ENCODE measurements around the gene GNS. TPM values are rescaled to one million over a fixed set of nuclear protein-coding genes. Genes with fewer than 3 reads are reported as not detected.

Gene GNS
- total RNA-seq, 4 donors from 2014 or later: 41.9 to 56.5 (median 53.9) TPM

GRCh38 chr12:64743206-64743605 lies 16.0 kb downstream of the GNS start:
- H3K4me1 ChIP-seq: no peaks in the 10 kb centered on the region
- H3K27ac ChIP-seq: no peak overlapping the region
- H3K36me3 ChIP-seq: peaks cover 8 to 90% of the 10 kb centered on the region in 2 donors
- intact Hi-C loops (cut with DNase I; ENCODE audit: low total_unique reads): no loop called here
- no peaks in the 10 kb centered on the region for H3K27me3 ChIP-seq
- no peak for DNase-seq
- in situ Hi-C loops (cut with MboI; ENCODE audit: low sequenced_read_pairs in 4 of 4): no loop called here
- TF ChIP-seq POLR2A (IDR thresholded peaks at IDR 0.05) (no peak), CTCF (IDR thresholded peaks at IDR 0.05 in 4 of 5, conservative IDR thresholded peaks at IDR 0.05 in 1 of 5) (no peak)
- no peak overlapping the region for H3K4me3 ChIP-seq
- no peak for ATAC-seq
- H3K9me3 ChIP-seq: no peaks in the 10 kb centered on the region

GRCh38 chr12:64742416-64742815 lies 16.8 kb downstream of the GNS start:
- no peaks in the 10 kb centered on the region for H3K4me1 ChIP-seq
- ATAC-seq: no peak

DNA sequence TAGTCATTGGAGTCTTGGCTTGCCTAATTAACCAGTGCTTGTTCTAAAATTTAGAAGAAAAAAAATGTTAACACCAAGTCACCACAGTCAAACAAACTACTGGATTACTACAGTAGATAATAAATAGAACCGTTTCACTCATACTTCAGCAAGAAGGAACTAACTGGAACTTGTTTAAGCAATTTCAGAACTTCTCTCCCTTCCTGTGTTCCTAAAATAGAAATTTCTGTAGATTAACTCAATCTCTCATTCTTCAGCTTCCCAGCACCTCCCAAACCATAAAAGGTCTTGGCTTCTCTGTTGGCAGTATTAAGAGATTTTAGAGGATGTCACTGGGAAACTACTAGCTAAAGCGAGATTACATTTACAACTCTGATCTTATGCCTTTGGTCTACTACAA lies 18.6 kb downstream of the GNS start:
- peaks cover 11 to 96% of the 10 kb centered on the region in 2 donors for H3K36me3 ChIP-seq
- ATAC-seq (no peak), DNase-seq (no peak)
- TF ChIP-seq POLR2A (IDR thresholded peaks at IDR 0.05): no peak
- no peak for TF ChIP-seq CTCF (IDR thresholded peaks at IDR 0.05 in 4 of 5, conservative IDR thresholded peaks at IDR 0.05 in 1 of 5)
- no peak overlapping the region for H3K27ac ChIP-seq
- no peak overlapping the region for H3K4me3 ChIP-seq
- no peaks in the 10 kb centered on the region for H3K4me1 ChIP-seq
- intact Hi-C loops (cut with DNase I; ENCODE audit: low total_unique reads): no loop called here
- no peaks in the 10 kb centered on the region for H3K9me3 ChIP-seq
- no peaks in the 10 kb centered on the region for H3K27me3 ChIP-seq
- in situ Hi-C loops (cut with MboI; ENCODE audit: low sequenced_read_pairs in 4 of 4): no loop called here

More at GRCh38 chr12:64742416-64742815, 16.8 kb downstream of the GNS start:
- no peaks in the 10 kb centered on the region for H3K27me3 ChIP-seq
- intact Hi-C loops (cut with DNase I; ENCODE audit: low total_unique reads): no loop called here
- TF ChIP-seq POLR2A (IDR thresholded peaks at IDR 0.05): no peak
- TF ChIP-seq CTCF (IDR thresholded peaks at IDR 0.05 in 4 of 5, conservative IDR thresholded peaks at IDR 0.05 in 1 of 5): no peak
- in situ Hi-C loops (cut with MboI; ENCODE audit: low sequenced_read_pairs in 4 of 4): no loop called here
- no peak overlapping the region for H3K4me3 ChIP-seq
- H3K27ac ChIP-seq: no peak overlapping the region
- H3K9me3 ChIP-seq: no peaks in the 10 kb centered on the region
- peaks cover 9 to 90% of the 10 kb centered on the region in 2 donors for H3K36me3 ChIP-seq
- DNase-seq: no peak

- Histone ChIP-seq H3K27ac (no peak overlapping the region), H3K36me3 (peaks cover 11 to 97% of the 10 kb centered on the region in 2 donors)
- ATAC-seq: no peak
Observed at GRCh38 chr12:64739778-64740177, 19.4 kb downstream of the GNS start.

More at GRCh38 chr12:64739778-64740177, 19.4 kb downstream of the GNS start:
- H3K9me3 ChIP-seq: no peaks in the 10 kb centered on the region
- DNase-seq: no peak
- H3K27me3 ChIP-seq: no peaks in the 10 kb centered on the region
- TF ChIP-seq POLR2A (IDR thresholded peaks at IDR 0.05) (no peak), CTCF (IDR thresholded peaks at IDR 0.05 in 4 of 5, conservative IDR thresholded peaks at IDR 0.05 in 1 of 5) (no peak)
- H3K4me3 ChIP-seq: no peak overlapping the region
- in situ Hi-C loops (cut with MboI; ENCODE audit: low sequenced_read_pairs in 4 of 4) (no loop called here), intact Hi-C loops (cut with DNase I; ENCODE audit: low total_unique reads) (no loop called here)
- no peaks in the 10 kb centered on the region for H3K4me1 ChIP-seq
